Activated CD8-positive, alpha-beta memory T cell treated with anti-CD3 and anti-CD28 coated beads for 4 hours (primary cell): Measurements from ENCODE around the gene TM6SF1.
"Not testable (repeated sequence)": the region's sequence is repeated elsewhere in the genome, so short reads cannot be mapped to it uniquely, and the experiment has no call there.

Experiments used
- DNase-seq, 2 donors: peaks; one replicate each; pipeline ENCODE4 v3.0.0-alpha.2; 2020; ENCODE audit warnings: low read depth in 2 of 2

TM6SF1 gene

DNA sequence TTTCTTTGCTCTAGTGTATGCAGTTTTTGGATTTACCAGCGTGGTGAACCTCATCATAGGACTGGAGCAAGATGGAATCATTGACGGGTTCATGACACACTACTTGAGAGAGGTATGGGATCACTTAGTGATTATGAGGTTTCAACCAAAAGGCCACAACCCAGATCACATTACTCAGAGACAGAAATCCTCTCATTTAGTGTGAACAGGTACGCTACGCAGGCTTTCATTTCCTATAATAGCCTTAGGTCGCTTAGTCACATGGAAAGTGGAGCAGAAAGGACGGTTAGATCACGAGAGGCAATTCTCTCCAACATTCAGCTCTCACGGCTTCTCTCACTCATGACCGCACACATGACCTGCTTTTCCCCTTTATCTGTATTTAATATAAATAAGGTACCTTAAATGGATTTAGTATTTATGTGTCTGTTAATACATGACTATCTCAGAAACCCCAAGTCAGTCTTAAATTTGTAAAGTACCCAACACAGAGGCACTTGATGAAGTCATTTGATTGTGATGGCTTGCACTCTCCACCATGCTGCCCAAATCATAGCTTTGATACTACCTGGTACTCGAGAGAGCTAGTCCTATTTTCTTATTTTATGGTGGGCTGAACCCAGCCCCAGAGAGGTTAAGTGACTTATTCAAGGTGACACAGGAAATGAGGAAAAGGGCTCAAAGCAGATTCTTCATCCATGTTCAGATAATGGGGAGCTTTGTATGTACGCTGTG lies 8.6 kb downstream of the TM6SF1 start:
- DNase-seq, result no peak

DNA sequence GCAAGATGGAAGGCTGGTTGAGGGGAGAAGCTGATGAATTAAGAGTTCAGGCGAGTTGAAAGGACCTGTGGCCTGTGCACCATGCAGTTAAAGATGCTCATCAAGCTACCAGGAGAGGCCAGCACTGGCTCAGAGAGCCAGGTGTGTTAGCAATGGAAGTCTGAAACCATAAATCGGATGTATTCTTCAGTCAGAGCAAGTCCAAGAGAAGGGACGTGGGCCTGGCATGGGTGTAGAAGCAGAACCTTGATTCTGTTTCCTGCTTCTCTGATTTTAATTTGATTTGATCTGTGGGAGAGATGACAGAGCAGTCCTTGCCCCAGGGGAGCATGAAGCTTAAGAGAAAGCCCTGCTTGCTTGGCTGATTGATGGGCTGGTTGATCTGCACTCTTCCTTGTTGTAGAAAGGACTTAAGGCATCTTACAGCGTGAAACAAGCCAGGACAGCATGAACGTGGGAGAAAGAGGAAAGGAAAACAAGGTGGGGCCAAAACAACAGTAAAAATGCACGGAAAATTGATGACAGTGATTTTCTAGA lies 10.9 kb downstream of the TM6SF1 start:
- no peak for DNase-seq

- no peak for DNase-seq
These were observed 11.5 kb downstream of the TM6SF1 start for GRCh38 chr15:83118968-83119367.

DNA sequence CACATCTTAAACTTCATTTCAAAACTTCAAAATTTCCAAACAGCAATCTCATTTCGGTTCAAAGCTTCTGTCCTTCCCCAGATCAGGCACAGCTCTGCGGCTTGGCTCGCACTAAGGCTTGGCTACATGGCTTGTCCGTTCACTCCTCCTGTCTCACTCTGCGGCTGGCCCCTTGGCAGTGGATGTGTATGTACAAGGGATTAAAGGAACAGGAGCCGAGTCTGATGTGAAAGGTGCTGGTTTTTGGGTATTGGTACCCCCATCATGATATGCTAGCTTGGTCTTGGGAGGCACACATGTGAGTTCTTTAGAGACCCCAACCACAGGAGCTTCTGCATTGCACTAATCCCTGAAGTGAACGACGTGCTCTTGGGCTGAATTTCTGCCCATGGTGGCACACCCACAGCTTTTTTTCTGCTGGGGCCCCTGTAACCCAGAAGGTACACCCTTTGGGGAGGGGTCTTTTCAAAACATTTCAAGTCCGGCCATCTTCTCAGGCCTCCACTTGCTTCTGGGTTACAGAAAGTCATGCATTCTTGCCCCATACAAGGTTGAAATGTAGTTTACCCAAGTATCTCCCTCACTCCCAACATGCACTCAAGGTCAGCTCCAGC lies 12.6 kb downstream of the TM6SF1 start:
- no peak for DNase-seq

DNA sequence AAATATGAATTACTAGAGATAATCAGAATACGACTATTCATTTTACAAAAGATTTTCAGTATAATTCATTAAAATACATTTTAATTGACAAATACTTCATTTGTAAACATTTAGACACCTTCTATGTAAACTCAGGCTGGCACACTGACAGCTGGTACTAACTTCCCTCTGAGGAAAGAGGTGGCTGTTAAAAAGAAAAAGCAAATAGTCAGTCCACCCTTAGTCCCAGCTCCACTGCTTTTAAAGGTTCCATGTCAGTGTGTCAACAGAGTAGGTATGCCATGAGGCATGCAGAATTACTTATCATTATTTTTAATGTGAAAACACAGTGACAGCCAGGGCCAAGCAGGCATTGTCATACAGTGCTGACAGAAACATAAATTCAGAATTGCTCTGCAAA lies 16.1 kb downstream of the TM6SF1 start:
- DNase-seq, result no peak

DNA sequence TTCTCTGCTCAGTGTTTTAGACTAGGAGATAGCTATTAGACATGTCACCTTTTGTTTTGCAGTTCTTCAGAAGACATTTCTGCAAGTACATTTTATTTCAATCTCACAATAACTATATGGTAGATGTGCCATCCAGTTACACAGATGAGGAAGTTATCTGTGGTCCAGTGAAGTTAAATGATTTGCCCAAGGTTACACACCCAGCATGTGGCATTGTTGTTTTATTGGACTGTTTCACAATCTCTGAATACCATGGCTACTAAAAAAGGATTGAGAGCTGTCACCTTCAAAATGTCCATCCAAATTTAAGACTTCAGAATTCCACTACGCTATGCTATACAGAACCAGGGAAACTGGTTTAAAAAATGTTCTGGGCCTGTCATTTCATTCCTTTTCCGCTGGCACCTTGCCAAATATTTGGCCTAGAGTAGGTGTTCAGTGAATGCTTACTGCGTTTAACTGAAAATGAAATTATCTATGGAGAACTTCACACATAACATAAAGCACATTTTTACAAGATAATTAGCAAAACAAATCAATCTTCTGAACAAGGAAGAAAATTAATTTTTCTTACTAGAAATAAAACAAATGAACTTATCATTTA lies 20.2 kb downstream of the TM6SF1 start:
- DNase-seq, result no peak

DNA sequence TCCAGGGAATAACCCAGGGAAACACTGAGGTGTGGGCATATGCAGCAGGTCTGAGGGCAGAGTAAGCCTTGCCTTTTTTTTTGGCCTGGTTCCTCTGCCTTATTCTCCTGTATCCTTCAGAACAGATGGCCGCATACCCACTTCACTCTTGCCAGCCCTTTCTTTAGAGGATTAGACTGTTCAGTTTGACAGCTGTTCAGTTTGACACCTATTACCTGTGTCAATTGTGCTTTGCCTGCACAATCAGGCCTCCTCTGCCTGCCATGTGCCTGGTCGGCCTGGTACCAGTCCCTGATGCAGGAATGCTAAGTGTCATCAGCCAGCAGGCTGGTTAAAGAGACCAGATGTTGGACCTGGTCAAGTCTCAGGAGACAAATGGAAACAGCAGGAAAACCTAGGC lies 22.3 kb downstream of the TM6SF1 start:
- DNase-seq, result no peak

- DNase-seq, result no peak
These were observed 25.5 kb downstream of the TM6SF1 start for GRCh38 chr15:83132861-83133523.

DNA sequence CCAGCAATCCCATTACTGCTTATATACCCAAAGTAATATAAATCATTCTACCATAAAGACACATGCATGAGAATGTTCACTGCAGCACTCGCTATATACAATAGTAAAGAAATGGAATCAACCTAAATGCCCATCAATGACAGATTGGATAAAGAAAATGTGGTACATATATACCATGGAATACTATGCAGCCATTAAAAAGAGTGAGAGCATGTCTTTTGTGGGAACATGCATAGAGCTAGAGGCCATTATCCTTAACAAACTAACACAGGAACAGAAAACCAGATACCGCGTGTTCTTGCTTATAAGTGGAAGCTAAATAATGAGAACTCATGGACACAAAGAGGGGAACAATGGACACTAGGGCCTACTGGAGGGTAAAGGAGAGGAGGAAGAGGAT lies 34.7 kb downstream of the TM6SF1 start:
- not testable (repeated sequence) for DNase-seq

DNA sequence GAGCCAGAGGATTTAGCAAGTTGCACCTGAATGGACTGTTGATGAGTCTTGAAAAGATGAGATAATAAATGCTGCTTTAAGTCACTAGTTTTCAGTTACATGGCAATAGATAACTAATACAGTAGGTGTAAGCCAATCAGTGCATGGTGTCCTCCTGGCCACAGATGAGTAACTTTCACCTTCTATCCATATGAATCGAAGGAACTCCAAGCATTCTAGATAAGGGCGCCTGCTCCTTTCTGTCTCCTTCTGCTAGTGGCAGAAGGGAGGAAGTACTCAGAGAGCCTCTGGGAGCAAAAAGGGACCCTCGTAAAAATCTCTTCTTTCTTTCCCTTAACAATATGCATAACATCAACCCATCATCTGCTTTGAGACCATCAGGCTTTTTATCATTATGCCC lies 37.3 kb downstream of the TM6SF1 start:
- no peak for DNase-seq

DNA sequence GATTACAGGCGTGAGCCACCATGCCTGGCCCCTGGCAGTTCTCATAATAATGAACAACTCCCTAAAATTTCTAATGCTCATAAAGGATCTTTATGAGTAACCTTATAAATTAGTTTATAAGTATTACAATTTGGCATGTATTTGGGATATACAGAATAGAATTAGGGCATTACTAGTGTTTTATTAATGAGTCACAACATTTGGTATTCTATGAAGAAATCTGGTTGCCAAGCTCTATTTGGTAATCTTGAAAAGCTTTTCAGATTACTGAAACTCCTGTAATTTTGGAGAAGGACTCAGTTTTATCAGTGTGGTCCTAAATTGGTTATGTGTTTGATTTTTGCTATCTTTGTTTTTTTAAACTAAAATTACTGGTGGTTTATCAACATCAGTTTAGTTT lies 45.8 kb downstream of the TM6SF1 start:
- no peak for DNase-seq

DNA sequence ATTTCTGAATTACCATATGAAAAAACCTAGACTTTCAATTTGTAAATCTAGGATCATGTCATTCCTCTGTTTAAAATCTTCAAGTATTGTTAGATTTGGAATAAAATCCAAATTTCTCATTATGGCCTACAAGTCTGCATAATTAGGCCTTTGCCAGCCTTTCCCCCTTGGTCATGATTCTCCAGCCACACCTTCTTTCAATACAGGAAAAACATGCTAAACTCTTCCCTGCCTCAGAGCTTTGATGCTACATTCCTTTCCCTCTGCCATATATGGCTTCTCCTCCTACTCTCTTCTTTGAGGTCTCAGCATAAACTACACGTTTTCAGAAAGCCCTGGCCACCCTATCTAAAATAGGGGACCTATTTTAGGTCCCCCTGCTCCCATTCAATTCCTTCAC lies 48.5 kb downstream of the TM6SF1 start:
- DNase-seq, result no peak

- no peak for DNase-seq
These were observed 50.9 kb downstream of the TM6SF1 start for GRCh38 chr15:83158393-83158792.

GRCh38 chr15:83160741-83161140 lies 53.3 kb downstream of the TM6SF1 start:
- no peak for DNase-seq

DNA sequence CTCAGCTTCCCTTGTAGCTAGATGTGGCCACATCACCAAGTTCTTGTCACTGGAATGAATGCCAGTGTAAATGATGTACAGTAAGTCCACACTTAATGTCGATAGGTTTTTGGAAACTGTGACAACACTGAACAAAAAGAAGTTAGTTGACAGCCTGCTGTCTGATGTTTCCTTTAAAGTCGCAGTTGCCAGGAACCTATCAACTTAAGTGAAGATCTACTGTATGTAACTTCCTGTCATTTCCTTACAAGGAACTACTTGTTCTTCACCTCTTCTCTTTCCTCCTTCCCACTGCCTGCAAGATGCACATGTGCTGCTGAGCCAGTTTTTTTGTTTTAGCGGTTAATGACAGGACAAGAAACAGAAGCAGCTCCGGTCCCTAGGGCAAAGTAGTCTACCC lies 55.6 kb downstream of the TM6SF1 start:
- no peak for DNase-seq

DNA sequence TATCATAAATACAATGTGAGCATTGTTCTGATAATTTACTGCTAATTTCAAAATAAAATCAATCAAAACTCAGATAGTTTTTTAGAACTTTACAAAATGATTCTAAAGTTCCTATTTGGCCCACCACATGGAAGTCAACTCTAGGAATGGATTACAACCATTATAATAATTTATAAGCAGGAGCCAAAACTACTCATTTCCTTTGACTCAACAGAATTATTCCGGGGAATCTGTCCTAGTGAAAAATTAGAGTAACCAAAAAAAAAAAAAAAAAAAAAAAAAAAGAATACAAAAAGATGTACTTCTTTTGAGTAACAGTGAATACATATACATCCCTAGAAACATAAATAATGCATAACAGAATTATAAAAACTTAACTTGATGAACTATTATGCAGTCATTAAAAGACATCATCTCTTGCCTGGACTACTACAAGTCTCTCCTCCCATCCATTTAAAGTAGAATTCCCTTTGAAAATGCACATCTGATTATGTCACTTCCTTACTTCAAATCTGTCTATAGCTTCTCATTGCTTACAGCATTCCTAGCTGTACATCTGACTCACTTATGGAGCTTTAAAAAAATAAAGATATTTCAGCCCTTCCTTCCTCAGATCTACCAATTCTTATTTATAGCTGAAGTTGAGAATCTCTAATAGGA lies 56.8 kb downstream of the TM6SF1 start:
- DNase-seq, result no peak

- no peak for DNase-seq
These were observed 57.4 kb downstream of the TM6SF1 start for GRCh38 chr15:83164771-83165404.

- no peak for DNase-seq
These were observed 58.8 kb downstream of the TM6SF1 start for GRCh38 chr15:83166218-83166617.

DNA sequence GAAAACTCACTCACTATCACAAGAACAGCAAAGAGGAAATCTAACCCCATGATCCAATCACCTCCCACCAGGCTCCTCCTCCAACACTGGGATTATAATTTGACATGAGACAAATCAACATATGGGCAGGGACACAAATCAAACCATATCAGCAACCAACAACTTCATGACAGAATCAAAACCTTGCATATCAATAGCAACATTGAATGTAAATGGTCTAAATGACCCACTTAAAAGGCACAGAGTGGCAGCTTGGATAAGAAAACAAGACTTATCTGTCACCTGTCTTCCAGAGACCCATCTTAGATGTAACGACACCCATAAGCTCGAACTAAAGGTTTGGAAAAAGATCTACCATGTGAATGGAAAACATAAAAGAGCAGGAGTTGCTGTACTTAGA lies 59.4 kb downstream of the TM6SF1 start:
- DNase-seq, result no peak

GRCh38 chr15:83169576-83169975 lies 62.1 kb downstream of the TM6SF1 start:
- not testable (repeated sequence) for DNase-seq

GRCh38 chr15:83170474-83171165 lies 63.2 kb downstream of the TM6SF1 start:
- no peak for DNase-seq
